H1 (cell line): ENCODE data around the gene MACC1. TPM values are rescaled to one million over a fixed set of nuclear protein-coding genes. Genes with fewer than 3 reads are reported as not detected.

Experiments used
- CREB1 ChIP-seq: IDR thresholded peaks from 2 replicates; pipeline ENCODE4 v1.6.1; 2012; ENCODE audit warnings: inconsistent platforms
- EGR1 ChIP-seq: IDR thresholded peaks from 2 replicates; pipeline ENCODE4 v1.6.1; 2011; ENCODE audit warnings: low read depth, low read length, borderline replicate concordance
- GABPA ChIP-seq: IDR thresholded peaks from 2 replicates; pipeline ENCODE4 v1.6.1; 2011; ENCODE audit warnings: mild to moderate bottlenecking, low read length, moderate library complexity, borderline replicate concordance; ENCODE audit not compliant: insufficient read depth
- HDAC6 ChIP-seq: IDR thresholded peaks from one replicate; pipeline ENCODE4 v1.7.1; 2012; ENCODE audit warnings: low read depth, mild to moderate bottlenecking, inconsistent platforms, low read length, moderate library complexity
- RAD21 ChIP-seq, 2 experiments: IDR thresholded peaks in 1 of 2; conservative IDR thresholded peaks in 1 of 2; 2 replicates each; pipeline ENCODE4 v1.6.1; 2011; ENCODE audit warnings: low read depth in 2 of 2, low read length in 2 of 2, improper control_type of control experiment in 1 of 2, inconsistent platforms in 1 of 2, mild to moderate bottlenecking in 1 of 2, moderate library complexity in 1 of 2
- polyA plus RNA-seq, 7 experiments: library from polyadenylated mRNA; depleted of rRNA in 3 of 7; stranded (reverse) in 5 of 7; unstranded in 2 of 7; fragments of >200 nt in 5 of 7; fragments of 200-250 nt in 2 of 7; gene quantifications; 1 replicate in 5 of 7; 2 replicates in 1 of 7; 4 replicates in 1 of 7; pipeline versions ENCODE4 v1.2.1 to v1.2.3, GENCODE V29; 2011 to 2013; ENCODE audit warnings: missing spikeins in 2 of 7, mixed read lengths in 2 of 7
- total RNA-seq: library from RNA; stranded (reverse); fragmentation: NEBNext Ultra II Directional; extraction: Animal tissue kit (Norgen Biotek cat#: 25700); gene quantifications from 2 replicates; pipeline ENCODE4 v1.2.1, GENCODE V29; 2021

Gene MACC1
- total and polyA plus RNA-seq, 2 of the 8 experiments (the other 6 are each of a cell fraction or from before 2014, with no cell fraction given): 2.0 to 17.2 TPM

DNA sequence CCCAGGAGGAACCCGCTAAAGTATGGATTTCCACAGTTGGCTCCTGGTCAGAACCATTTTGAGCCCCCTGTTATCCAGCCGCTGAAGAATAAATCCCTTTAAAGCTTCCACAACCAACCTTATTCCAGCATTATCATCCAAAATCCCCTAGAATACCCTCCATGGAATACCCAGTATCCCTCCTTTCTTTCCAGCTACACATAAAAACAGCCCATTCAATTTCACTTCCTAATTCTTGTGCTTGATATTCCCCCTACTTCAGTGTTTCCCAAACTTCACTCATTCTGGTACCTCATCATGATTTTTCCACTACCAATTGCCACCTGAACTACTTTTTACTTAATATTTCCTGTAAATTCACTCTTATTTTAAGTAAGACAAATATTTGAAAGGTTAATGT lies 3.1 kb downstream of the MACC1 start (continued):
- no peak for TF ChIP-seq EGR1
- TF ChIP-seq CREB1: no peak
- TF ChIP-seq RAD21 (IDR thresholded peaks at IDR 0.05 in 1 of 2, conservative IDR thresholded peaks at IDR 0.05 in 1 of 2; ENCODE audit: low read depth in 2 of 2, low read length in 2 of 2): no peak
- TF ChIP-seq GABPA: no peak
- TF ChIP-seq HDAC6: no peak
- TF ChIP-seq, all 59 proteins: peak for 0
